A549 (cell line): Measurements from ENCODE around the gene PSORS1C1. TPM values are rescaled to one million over a fixed set of nuclear protein-coding genes. Genes with fewer than 3 reads are reported as not detected.
A peak's percentile ranks its signal among the peaks of the same experiment; 100 is the strongest.

Experiments
- ATAC-seq, 2 experiments: fragments of 200-7000 bp in 1 of 2; fragments of >200 bp in 1 of 2; cut with Nextera tagmentation in 1 of 2; cut with Tn5 transposase in 1 of 2; 3 replicates each; pipeline versions ENCODE4 v1.8.0 to v1.9.1; 2018 to 2020; ENCODE audit warnings: mild to moderate bottlenecking in 1 of 2, moderate library complexity in 1 of 2
- CTCF ChIA-PET: fragments of 300-600 bp; sonication (Branson Sonifier 250); formaldehyde crosslinking; extraction: SDS; loops from one replicate; lab custom pipeline; 2021; ENCODE audit warnings: antibody characterized with exemption, inconsistent platforms; lab: Yijun Ruan, JAX
- POLR2A ChIA-PET: fragments of 350-600 bp; formaldehyde crosslinking; extraction: SDS; loops from one replicate; lab custom pipeline; 2021; ENCODE audit warnings: antibody characterized with exemption, inconsistent platforms; lab: Yijun Ruan, JAX
- DNase-seq, 2 experiments: peaks; one replicate each; pipeline versions ENCODE4 v3.0.0 to v3.0.0-alpha.2; 2011 to 2016; ENCODE audit warnings: low read depth in 1 of 2, low spot score in 1 of 2
- FAIRE-seq: peaks from 2 replicates; lab custom pipeline; 2011; peaks lifted over from hg19 to GRCh38; lab: Jason Lieb, UNC
- H3K27ac ChIP-seq, 2 experiments: fragments of >200 bp; sonication (Bioruptor Twin); formaldehyde crosslinking; 3 replicates each; pipeline ENCODE4 v1.5.1; 2016 to 2017
- H3K4me1 ChIP-seq: fragments of >200 bp; sonication (Bioruptor Twin); formaldehyde crosslinking; 3 replicates; pipeline ENCODE4 v1.6.1; 2016
- H3K4me2 ChIP-seq: fragments of >200 bp; sonication (Bioruptor Twin); formaldehyde crosslinking; 3 replicates; pipeline ENCODE4 v1.6.1; 2016
- H3K4me3 ChIP-seq: fragments of >200 bp; sonication (Bioruptor Twin); formaldehyde crosslinking; 3 replicates; pipeline ENCODE4 v1.5.1; 2016
- H3K9me3 ChIP-seq: fragments of >200 bp; sonication (Bioruptor Twin); formaldehyde crosslinking; 3 replicates; pipeline ENCODE4 v1.6.1; 2016
- CBX2 ChIP-seq: fragments of 200-600 bp; sonication (generic); IDR thresholded peaks from 2 replicates; pipeline ENCODE4 v1.6.1; 2016; ENCODE audit warnings: low read depth, mild to moderate bottlenecking, borderline replicate concordance
- CEBPB ChIP-seq, 2 experiments: fragments of >200 bp in 1 of 2; sonication (Bioruptor Twin) in 1 of 2; formaldehyde crosslinking in 1 of 2; IDR thresholded peaks; 2 replicates each; pipeline ENCODE4 v1.6.1; 2012 to 2016
- CHD2 ChIP-seq: fragments of 150-350 bp; IDR thresholded peaks from 2 replicates; pipeline ENCODE4 v1.6.1; 2014; ENCODE audit warnings: low read length; ENCODE audit not compliant: partially characterized antibody
- EP300 ChIP-seq, 2 experiments: fragments of >200 bp; sonication (Bioruptor Twin); formaldehyde crosslinking; IDR thresholded peaks; 2 replicates in 1 of 2; 3 replicates in 1 of 2; pipeline ENCODE4 v1.6.1; 2016 to 2017
- FOSL2 ChIP-seq, 2 experiments: fragments of 450-650 bp in 1 of 2; fragments of >200 bp in 1 of 2; sonication (Bioruptor Twin) in 1 of 2; formaldehyde crosslinking; IDR thresholded peaks; 2 replicates each; pipeline versions ENCODE4 v1.5.0 to v1.6.1; 2016 to 2020; ENCODE audit warnings: mild to moderate bottlenecking in 1 of 2, moderate library complexity in 1 of 2
- JUNB ChIP-seq: fragments of >200 bp; sonication (Bioruptor Twin); formaldehyde crosslinking; IDR thresholded peaks from 2 replicates; pipeline ENCODE4 v1.6.1; 2016
- KDM5A ChIP-seq: fragments of 200-600 bp; sonication (generic); IDR thresholded peaks from 2 replicates; pipeline ENCODE4 v1.6.1; 2016; ENCODE audit warnings: antibody characterized with exemption, mild to moderate bottlenecking
- MYC ChIP-seq: IDR thresholded peaks from 2 replicates; pipeline ENCODE4 v1.6.1; 2012; ENCODE audit warnings: mild to moderate bottlenecking, inconsistent platforms, low read length, improper control_type of control experiment, borderline replicate concordance
- NFE2L2 ChIP-seq: fragments of 150-350 bp; conservative IDR thresholded peaks from 2 replicates; pipeline ENCODE4 v1.6.1; 2014; ENCODE audit warnings: low read length
- RCOR1 ChIP-seq: fragments of 150-350 bp; IDR thresholded peaks from 2 replicates; pipeline ENCODE4 v1.6.1; 2014; ENCODE audit warnings: antibody characterized with exemption, low read length, low read depth
- TP53 ChIP-seq: fragments of 250-450 bp; sonication (Bioruptor Pico); IDR thresholded peaks from 2 replicates; pipeline ENCODE4 v1.5.0; 2021; ENCODE audit warnings: mild to moderate bottlenecking, moderate library complexity
- ZC3H11A ChIP-seq: fragments of 450-650 bp; IDR thresholded peaks from 2 replicates; pipeline ENCODE4 v1.6.1; 2014; ENCODE audit warnings: antibody characterized with exemption, mild to moderate bottlenecking
- ZFP36 ChIP-seq: fragments of 450-650 bp; IDR thresholded peaks from 2 replicates; pipeline ENCODE4 v1.6.1; 2014; ENCODE audit warnings: borderline replicate concordance; ENCODE audit not compliant: partially characterized antibody
- ZNF302 ChIP-seq: fragments of 250-450 bp; sonication (Bioruptor Pico); IDR thresholded peaks from 2 replicates; pipeline ENCODE4 v1.9.0; 2021; ENCODE audit warnings: inconsistent platforms, mild to moderate bottlenecking, moderate library complexity
- ZSCAN20 ChIP-seq: fragments of 250-450 bp; sonication (Bioruptor Pico); IDR thresholded peaks from 2 replicates; pipeline ENCODE4 v1.8.0; 2022; ENCODE audit warnings: mild to moderate bottlenecking, moderate library complexity
- WGBS: methylation state at CpG from one replicate; pipeline ENCODE4 v1.1.6; 2017; ENCODE audit errors: missing lambda C conversion rate; 5-methylcytosine and 5-hydroxymethylcytosine counted together
- polyA plus RNA-seq, 4 experiments: library from polyadenylated mRNA; depleted of rRNA in 3 of 4; stranded (reverse); fragments of >200 nt; fragmentation: RNase III in 1 of 4; extraction: RNeasy Plus Mini Kit Qiagen cat#74134 plus additional on column Dnase treatment in 1 of 4; gene quantifications; 2 replicates in 3 of 4; 3 replicates in 1 of 4; pipeline ENCODE4 v1.2.3, GENCODE V29; 2011 to 2017
- TF ChIP-seq, protein P1 (sequence below): fragments of >200 bp; sonication (Bioruptor Twin); formaldehyde crosslinking; IDR thresholded peaks from 3 replicates; pipeline ENCODE4 v1.5.1; 2016
- TF ChIP-seq, protein P2 (sequence below): IDR thresholded peaks from 2 replicates; pipeline ENCODE4 v1.6.1; 2012

The PSORS1C1 gene
- polyA plus RNA-seq, 2 of the 4 experiments (the other 2 are of a cell fraction) = 2.3 to 4.3 TPM

DNA sequence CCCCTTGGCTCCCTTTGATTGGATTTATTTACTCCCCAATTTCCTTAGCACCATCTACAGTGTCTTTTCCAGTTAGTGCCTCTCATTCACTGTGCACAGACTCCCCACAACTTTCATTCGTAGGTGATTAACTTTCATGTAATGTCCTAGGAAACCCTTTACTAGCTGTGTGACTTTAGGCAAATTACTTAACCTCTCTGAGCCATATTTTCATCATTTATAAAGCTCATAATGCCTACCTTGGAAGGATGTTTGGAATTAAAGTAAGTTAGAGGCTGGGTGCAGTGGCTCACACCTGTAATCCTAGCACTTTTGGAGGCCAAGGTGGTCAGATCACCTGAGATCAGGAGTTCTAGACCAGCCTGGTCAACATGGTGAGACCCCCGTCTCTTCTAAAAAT is 22.4 kb upstream of the PSORS1C1 start:
- H3K27ac ChIP-seq = no peak overlapping the region
- ATAC-seq (no peak), DNase-seq (no peak), FAIRE-seq (no peak)
- WGBS = 94% methylated on average over 2 of the region's 2 CpGs
- peaks cover 17% of the 10 kb centered on the region for H3K4me1 ChIP-seq
- TF ChIP-seq ZNF302 (CRISPR knock-in tag) = no peak
- peak; percentile 41 for TF ChIP-seq ZFP36
- no peaks in the 10 kb centered on the region for H3K9me3 ChIP-seq
- ChIA-PET CTCF (interaction anchor here (0.6 to 3.8 kb wide), 8 partner anchors 10 to 551 kb away, joined by 3 to 19 read pairs (median 4); partner anchors contain the start of gene PSORS1C1), POLR2A (no interaction called here)
- H3K4me3 ChIP-seq = no peak overlapping the region
- H3K4me2 ChIP-seq = no peak overlapping the region

DNA sequence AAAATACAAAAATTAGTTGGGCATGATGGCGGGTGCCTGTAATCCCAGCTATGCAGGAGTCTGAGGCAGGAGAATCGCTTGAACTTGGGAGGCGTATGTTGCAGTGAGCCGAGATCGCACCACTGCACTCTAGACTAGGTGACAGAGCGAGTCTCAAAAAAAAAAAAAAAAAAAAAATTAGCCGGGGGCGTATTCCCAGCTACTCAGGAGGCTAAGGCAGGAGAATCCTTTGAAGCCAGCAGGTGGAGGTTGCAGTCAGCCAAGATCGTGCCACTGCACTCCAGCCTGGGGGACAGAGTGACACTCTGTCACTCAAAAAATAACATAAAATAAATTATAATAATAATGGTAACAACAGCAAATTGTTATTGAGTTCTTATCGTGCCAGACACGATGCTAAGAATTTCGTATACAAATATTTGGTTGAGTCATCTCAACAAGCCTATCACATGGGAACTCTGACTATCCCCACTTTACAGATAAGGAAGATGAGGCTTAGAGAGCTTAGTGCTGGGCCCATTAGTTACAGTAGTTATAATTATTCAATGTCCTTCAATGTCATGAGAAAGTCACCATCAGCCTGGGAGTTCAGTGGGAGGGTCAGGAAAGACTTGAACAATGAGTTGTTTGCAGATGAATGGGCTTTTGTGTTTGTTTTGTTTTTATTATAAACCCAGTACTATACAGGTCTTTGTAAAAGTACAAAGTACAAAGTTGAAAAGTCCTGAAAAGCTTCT is 21.7 kb upstream of the PSORS1C1 start:
- TF ChIP-seq CHD2 (no peak), FOSL2 (IDR thresholded peaks at IDR 0.05) (no peak), FOSL2 (CRISPR knock-in tag; IDR thresholded peaks at IDR 0.05) (peak; percentile 56; the same call in 1 of the 2 replicates), ZSCAN20 (no peak), JUNB (no peak)
- DNase-seq (no peak), ATAC-seq (no peak), FAIRE-seq (no peak)
- peak overlapping the region; percentile 26; the same call in 2 of the 3 replicates for H3K4me2 ChIP-seq
- no peak overlapping the region for H3K27ac ChIP-seq
- ChIA-PET CTCF (interaction anchor here (0.8 to 3.8 kb wide), 10 partner anchors 11 to 552 kb away, joined by 3 to 19 read pairs (median 4); partner anchors contain the start of genes C6orf15 and PSORS1C1), POLR2A (no interaction called here)
- H3K9me3 ChIP-seq = no peaks in the 10 kb centered on the region
- peaks cover 16% of the 10 kb centered on the region for H3K4me1 ChIP-seq
- no peak overlapping the region for H3K4me3 ChIP-seq
- 61% methylated on average over 11 of the region's 12 CpGs for WGBS

DNA sequence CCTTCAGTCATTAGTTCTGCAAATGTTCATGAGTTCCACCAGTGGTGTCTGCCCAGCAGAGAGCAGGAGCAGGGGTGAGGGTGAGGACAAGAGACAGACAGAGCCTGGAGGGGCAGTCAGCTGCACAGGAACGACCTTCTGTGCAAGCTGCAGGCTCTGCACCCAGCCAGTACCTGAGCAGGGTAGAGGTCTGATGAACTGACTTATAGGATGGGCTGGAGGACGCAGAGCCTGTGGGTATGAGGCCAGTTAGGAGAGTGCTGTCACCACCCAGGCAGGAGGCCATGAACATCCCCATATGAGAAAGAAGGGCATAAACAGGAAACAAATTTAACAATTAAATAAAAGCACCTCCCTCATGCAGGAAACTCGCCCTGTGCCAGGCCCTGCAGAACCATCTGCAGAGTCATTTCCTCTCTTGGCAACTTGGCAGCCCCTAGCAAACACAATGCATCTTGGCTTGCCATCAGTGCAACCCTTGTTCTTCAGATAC is 20.2 kb upstream of the PSORS1C1 start:
- TF ChIP-seq MYC (no peak), RCOR1 (no peak), CEBPB (IDR thresholded peaks at IDR 0.05) (no peak), TP53 (CRISPR knock-in tag) (no peak), KDM5A (no peak), NFE2L2 (no peak), ZC3H11A (no peak), CBX2 (no peak), EP300 (IDR thresholded peaks at IDR 0.05) (no peak)
- TF ChIP-seq, protein P1, sequence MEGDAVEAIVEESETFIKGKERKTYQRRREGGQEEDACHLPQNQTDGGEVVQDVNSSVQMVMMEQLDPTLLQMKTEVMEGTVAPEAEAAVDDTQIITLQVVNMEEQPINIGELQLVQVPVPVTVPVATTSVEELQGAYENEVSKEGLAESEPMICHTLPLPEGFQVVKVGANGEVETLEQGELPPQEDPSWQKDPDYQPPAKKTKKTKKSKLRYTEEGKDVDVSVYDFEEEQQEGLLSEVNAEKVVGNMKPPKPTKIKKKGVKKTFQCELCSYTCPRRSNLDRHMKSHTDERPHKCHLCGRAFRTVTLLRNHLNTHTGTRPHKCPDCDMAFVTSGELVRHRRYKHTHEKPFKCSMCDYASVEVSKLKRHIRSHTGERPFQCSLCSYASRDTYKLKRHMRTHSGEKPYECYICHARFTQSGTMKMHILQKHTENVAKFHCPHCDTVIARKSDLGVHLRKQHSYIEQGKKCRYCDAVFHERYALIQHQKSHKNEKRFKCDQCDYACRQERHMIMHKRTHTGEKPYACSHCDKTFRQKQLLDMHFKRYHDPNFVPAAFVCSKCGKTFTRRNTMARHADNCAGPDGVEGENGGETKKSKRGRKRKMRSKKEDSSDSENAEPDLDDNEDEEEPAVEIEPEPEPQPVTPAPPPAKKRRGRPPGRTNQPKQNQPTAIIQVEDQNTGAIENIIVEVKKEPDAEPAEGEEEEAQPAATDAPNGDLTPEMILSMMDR = no peak
- TF ChIP-seq, protein P2, sequence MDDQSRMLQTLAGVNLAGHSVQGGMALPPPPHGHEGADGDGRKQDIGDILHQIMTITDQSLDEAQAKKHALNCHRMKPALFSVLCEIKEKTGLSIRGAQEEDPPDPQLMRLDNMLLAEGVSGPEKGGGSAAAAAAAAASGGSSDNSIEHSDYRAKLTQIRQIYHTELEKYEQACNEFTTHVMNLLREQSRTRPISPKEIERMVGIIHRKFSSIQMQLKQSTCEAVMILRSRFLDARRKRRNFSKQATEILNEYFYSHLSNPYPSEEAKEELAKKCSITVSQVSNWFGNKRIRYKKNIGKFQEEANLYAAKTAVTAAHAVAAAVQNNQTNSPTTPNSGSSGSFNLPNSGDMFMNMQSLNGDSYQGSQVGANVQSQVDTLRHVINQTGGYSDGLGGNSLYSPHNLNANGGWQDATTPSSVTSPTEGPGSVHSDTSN = no peak
- Histone ChIP-seq H3K4me1 (peaks cover 16% of the 10 kb centered on the region), H3K4me3 (no peak overlapping the region), H3K9me3 (no peaks in the 10 kb centered on the region), H3K4me2 (no peak overlapping the region), H3K27ac (0 out of 6 replicates have a peak overlapping the region, but pooled peaks of 1 of the 2 experiments have one; percentile 43)
- ChIA-PET POLR2A (interaction anchor here (0.5 kb wide), 1 partner anchor 20 kb away, joined by 4 read pairs; no protein-coding TSS in a partner anchor), CTCF (interaction anchor here (1.0 to 3.8 kb wide), 4 partner anchors 15 to 25 kb away, joined by 3 to 19 read pairs (median 4); partner anchors contain the start of gene C6orf15)
- ATAC-seq (peak in 1 of 2 experiments; percentile 52; a peak in 4 of 6 replicates), FAIRE-seq (no peak), DNase-seq (no peak)
- 52% methylated on average over 3 of the region's 3 CpGs for WGBS
